Neural cell (in vitro differentiated cells): ENCODE results near the gene GRAMD1B. TPM values are rescaled to one million over a fixed set of nuclear protein-coding genes. Genes with fewer than 3 reads are reported as not detected.
A peak's percentile ranks its signal among the peaks of the same experiment; 100 is the strongest.

Experiments
- H2AFZ ChIP-seq: fragments of 200-600, 300-800 bp; sonication (generic), shearing (Covaris generic); 2 replicates; pipeline ENCODE4 v1.6.0; 2014; ENCODE audit warnings: low read depth, mild to moderate bottlenecking, antibody characterized with exemption, low read length, moderate library complexity
- H3F3A ChIP-seq: fragments of 200-600 bp; shearing (Covaris generic); 2 replicates; pipeline ENCODE4 v1.6.1; 2016; ENCODE audit warnings: mild to moderate bottlenecking, moderate library complexity, mixed read lengths, antibody characterized with exemption, low read length; ENCODE audit not compliant: insufficient read depth, poor library complexity, severe bottlenecking
- H3K27ac ChIP-seq: fragments of 200-600, 300-800 bp; sonication (generic), shearing (Covaris generic); 2 replicates; pipeline ENCODE4 v1.5.1; 2014; ENCODE audit warnings: mild to moderate bottlenecking, low read length, moderate library complexity
- H3K27me3 ChIP-seq: fragments of 300-800, 200-600 bp; sonication (generic), shearing (Covaris generic); 2 replicates; pipeline ENCODE4 v1.6.0; 2014; ENCODE audit warnings: mild to moderate bottlenecking, low read depth, low read length, moderate library complexity; ENCODE audit not compliant: insufficient read depth
- H3K36me3 ChIP-seq: fragments of 300-800, 200-600 bp; sonication (generic), shearing (Covaris generic); 2 replicates; pipeline ENCODE4 v1.5.1; 2014; ENCODE audit warnings: mild to moderate bottlenecking, antibody characterized with exemption, low read length, moderate library complexity; ENCODE audit not compliant: insufficient read depth
- H3K4me2 ChIP-seq: fragments of 300-800, 200-600 bp; sonication (generic), shearing (Covaris generic); 2 replicates; pipeline ENCODE4 v1.6.0; 2014; ENCODE audit warnings: mild to moderate bottlenecking, low read length
- H3K4me3 ChIP-seq: fragments of 300-800, 200-600 bp; sonication (generic), shearing (Covaris generic); 2 replicates; pipeline ENCODE4 v1.5.1; 2014; ENCODE audit warnings: mild to moderate bottlenecking, low read length, moderate library complexity
- H3K79me2 ChIP-seq: fragments of 200-600 bp; shearing (Covaris generic); replicated peaks from 2 replicates; pipeline ENCODE4 v1.6.0; 2014; ENCODE audit warnings: mild to moderate bottlenecking, low read length, moderate library complexity; ENCODE audit not compliant: insufficient read depth
- H3K9ac ChIP-seq: fragments of 300-800, 200-600 bp; sonication (generic), shearing (Covaris generic); 2 replicates; pipeline ENCODE4 v1.6.1; 2016; ENCODE audit warnings: mild to moderate bottlenecking, low read length, mixed read lengths
- H3K9me2 ChIP-seq: fragments of 200-600 bp; shearing (Covaris generic); 2 replicates; pipeline ENCODE4 v1.6.1; 2016; ENCODE audit warnings: mild to moderate bottlenecking, low read length, mixed read lengths; ENCODE audit not compliant: insufficient read depth
- H3K9me3 ChIP-seq: fragments of 200-600, 300-800 bp; sonication (generic), shearing (Covaris generic); 2 replicates; pipeline ENCODE4 v1.6.1; 2016; ENCODE audit warnings: mild to moderate bottlenecking, mixed run types, low read length, moderate library complexity, mixed read lengths
- H4K20me1 ChIP-seq: fragments of 200-600 bp; shearing (Covaris generic); 2 replicates; pipeline ENCODE4 v1.6.1; 2016; ENCODE audit warnings: mild to moderate bottlenecking, mixed run types; ENCODE audit not compliant: insufficient read depth
- EP300 ChIP-seq: fragments of 450-650 bp; conservative IDR thresholded peaks from 2 replicates; pipeline ENCODE4 v1.6.1; 2014; ENCODE audit warnings: antibody characterized with exemption, mild to moderate bottlenecking, moderate library complexity; ENCODE audit not compliant: poor library complexity, severe bottlenecking
- EZH2 ChIP-seq: fragments of 200-600, 300-800 bp; shearing (Covaris generic), sonication (generic); IDR thresholded peaks from 2 replicates; pipeline ENCODE4 v1.6.1; 2014; ENCODE audit warnings: antibody characterized with exemption, low read length, borderline replicate concordance, mild to moderate bottlenecking; ENCODE audit not compliant: insufficient read depth, poor library complexity, severe bottlenecking
- MXI1 ChIP-seq: fragments of 450-650 bp; conservative IDR thresholded peaks from 2 replicates; pipeline ENCODE4 v1.6.1; 2014; ENCODE audit warnings: antibody characterized with exemption, mild to moderate bottlenecking; ENCODE audit not compliant: poor library complexity, severe bottlenecking
- POLR2AphosphoS5 ChIP-seq: IDR thresholded peaks from 2 replicates; pipeline ENCODE4 v1.6.1; 2012
- RAD21 ChIP-seq: fragments of 450-650 bp; conservative IDR thresholded peaks from 2 replicates; pipeline ENCODE4 v1.6.1; 2014; ENCODE audit warnings: antibody characterized with exemption, mild to moderate bottlenecking, moderate library complexity
- SMC3 ChIP-seq: fragments of 450-650 bp; conservative IDR thresholded peaks from 2 replicates; pipeline ENCODE4 v1.6.1; 2014; ENCODE audit warnings: antibody characterized with exemption, mild to moderate bottlenecking, moderate library complexity; ENCODE audit not compliant: poor library complexity
- TAF1 ChIP-seq: IDR thresholded peaks from 2 replicates; pipeline ENCODE4 v1.6.1; 2012; ENCODE audit warnings: low read depth
- polyA minus RNA-seq: library from RNA; depleted of rRNA, polyadenylated mRNA; stranded (reverse); fragments of >200 nt; gene quantifications from 2 replicates; pipeline ENCODE4 v1.2.3, GENCODE V29; 2014
- polyA plus RNA-seq: library from polyadenylated mRNA; depleted of rRNA; stranded (reverse); fragments of >200 nt; gene quantifications from 2 replicates; pipeline ENCODE4 v1.2.3, GENCODE V29; 2014
- TF ChIP-seq, protein P1 (sequence below): fragments of 450-650 bp; IDR thresholded peaks from 2 replicates; pipeline ENCODE4 v1.5.1; 2014; ENCODE audit warnings: antibody characterized with exemption, mild to moderate bottlenecking, moderate library complexity; ENCODE audit not compliant: poor library complexity, severe bottlenecking
- TF ChIP-seq, protein P2 (sequence below): IDR thresholded peaks from 2 replicates; pipeline ENCODE4 v1.6.1; 2012; ENCODE audit warnings: borderline replicate concordance

The GRAMD1B gene
- polyA plus RNA-seq: 1.5 and 3.8 TPM in 2 replicates
- polyA minus RNA-seq: 8.0 and 9.1 TPM in 2 replicates

GRCh38 chr11:123429913-123430720 is at the start of gene GRAMD1B:
Gene GRAMD1B (plus strand): TSS chr11:123430269. CDS start chr11:123430793, 524 bp downstream.
- no peak within 1 kb of the TSS for H2AFZ ChIP-seq
- no peaks in the 10 kb centered on the region for H3K36me3 ChIP-seq
- H3K9me2 ChIP-seq: no peaks in the 10 kb centered on the region
- H3K4me3 ChIP-seq: peak within 1 kb of the TSS; percentile 76
- TF ChIP-seq, protein P1, sequence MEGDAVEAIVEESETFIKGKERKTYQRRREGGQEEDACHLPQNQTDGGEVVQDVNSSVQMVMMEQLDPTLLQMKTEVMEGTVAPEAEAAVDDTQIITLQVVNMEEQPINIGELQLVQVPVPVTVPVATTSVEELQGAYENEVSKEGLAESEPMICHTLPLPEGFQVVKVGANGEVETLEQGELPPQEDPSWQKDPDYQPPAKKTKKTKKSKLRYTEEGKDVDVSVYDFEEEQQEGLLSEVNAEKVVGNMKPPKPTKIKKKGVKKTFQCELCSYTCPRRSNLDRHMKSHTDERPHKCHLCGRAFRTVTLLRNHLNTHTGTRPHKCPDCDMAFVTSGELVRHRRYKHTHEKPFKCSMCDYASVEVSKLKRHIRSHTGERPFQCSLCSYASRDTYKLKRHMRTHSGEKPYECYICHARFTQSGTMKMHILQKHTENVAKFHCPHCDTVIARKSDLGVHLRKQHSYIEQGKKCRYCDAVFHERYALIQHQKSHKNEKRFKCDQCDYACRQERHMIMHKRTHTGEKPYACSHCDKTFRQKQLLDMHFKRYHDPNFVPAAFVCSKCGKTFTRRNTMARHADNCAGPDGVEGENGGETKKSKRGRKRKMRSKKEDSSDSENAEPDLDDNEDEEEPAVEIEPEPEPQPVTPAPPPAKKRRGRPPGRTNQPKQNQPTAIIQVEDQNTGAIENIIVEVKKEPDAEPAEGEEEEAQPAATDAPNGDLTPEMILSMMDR: peak; percentile 30
- TF ChIP-seq SMC3: peak; percentile 19
- TF ChIP-seq, protein P2, sequence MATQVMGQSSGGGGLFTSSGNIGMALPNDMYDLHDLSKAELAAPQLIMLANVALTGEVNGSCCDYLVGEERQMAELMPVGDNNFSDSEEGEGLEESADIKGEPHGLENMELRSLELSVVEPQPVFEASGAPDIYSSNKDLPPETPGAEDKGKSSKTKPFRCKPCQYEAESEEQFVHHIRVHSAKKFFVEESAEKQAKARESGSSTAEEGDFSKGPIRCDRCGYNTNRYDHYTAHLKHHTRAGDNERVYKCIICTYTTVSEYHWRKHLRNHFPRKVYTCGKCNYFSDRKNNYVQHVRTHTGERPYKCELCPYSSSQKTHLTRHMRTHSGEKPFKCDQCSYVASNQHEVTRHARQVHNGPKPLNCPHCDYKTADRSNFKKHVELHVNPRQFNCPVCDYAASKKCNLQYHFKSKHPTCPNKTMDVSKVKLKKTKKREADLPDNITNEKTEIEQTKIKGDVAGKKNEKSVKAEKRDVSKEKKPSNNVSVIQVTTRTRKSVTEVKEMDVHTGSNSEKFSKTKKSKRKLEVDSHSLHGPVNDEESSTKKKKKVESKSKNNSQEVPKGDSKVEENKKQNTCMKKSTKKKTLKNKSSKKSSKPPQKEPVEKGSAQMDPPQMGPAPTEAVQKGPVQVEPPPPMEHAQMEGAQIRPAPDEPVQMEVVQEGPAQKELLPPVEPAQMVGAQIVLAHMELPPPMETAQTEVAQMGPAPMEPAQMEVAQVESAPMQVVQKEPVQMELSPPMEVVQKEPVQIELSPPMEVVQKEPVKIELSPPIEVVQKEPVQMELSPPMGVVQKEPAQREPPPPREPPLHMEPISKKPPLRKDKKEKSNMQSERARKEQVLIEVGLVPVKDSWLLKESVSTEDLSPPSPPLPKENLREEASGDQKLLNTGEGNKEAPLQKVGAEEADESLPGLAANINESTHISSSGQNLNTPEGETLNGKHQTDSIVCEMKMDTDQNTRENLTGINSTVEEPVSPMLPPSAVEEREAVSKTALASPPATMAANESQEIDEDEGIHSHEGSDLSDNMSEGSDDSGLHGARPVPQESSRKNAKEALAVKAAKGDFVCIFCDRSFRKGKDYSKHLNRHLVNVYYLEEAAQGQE: no peak
- TF ChIP-seq MXI1: peak; percentile 19
- peak; percentile 26 for TF ChIP-seq RAD21
- H3K4me2 ChIP-seq: peak within 1 kb of the TSS; percentile 62
- H3K27me3 ChIP-seq: peaks cover 26% of the 10 kb centered on the region
- H4K20me1 ChIP-seq: no peaks in the 10 kb centered on the region
- peak within 1 kb of the TSS; percentile 29 for H3K9ac ChIP-seq
- H3K79me2 ChIP-seq: no peaks in the 10 kb centered on the region
- H3F3A ChIP-seq: no peaks in the 10 kb centered on the region
- H3K9me3 ChIP-seq: no peaks in the 10 kb centered on the region
- no peak within 1 kb of the TSS for H3K27ac ChIP-seq

DNA sequence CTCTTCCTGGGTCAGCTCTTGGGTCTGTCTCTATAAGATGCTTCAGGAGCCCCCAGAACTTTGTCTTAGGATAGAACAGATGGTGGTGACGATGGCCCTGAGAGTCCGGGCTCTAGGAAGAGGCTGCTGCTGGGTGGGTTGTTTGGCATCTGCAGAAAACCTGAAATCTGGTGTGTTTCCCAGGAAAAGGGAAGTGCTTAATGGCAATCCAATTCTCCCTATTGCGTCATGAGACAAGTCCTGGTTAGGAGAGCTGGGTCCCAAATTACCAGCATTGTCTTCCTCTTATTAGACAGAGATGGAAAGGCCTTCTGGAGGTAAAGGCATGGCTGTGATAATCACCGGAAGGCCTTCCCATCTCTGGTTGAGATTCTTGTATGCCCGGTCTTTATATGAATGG is 48.9 kb upstream of the GRAMD1B start:
- H3K79me2 ChIP-seq: no peaks in the 10 kb centered on the region
- no peak overlapping the region for H3K9ac ChIP-seq
- H3K9me2 ChIP-seq: no peaks in the 10 kb centered on the region
- no peaks in the 10 kb centered on the region for H3F3A ChIP-seq
- H3K4me2 ChIP-seq: no peak overlapping the region
- no peaks in the 10 kb centered on the region for H3K9me3 ChIP-seq
- no peak overlapping the region for H3K4me3 ChIP-seq
- no peak for TF ChIP-seq TAF1
- no peaks in the 10 kb centered on the region for H3K36me3 ChIP-seq
- H2AFZ ChIP-seq: no peak overlapping the region
- H3K27ac ChIP-seq: no peak overlapping the region
- no peaks in the 10 kb centered on the region for H3K27me3 ChIP-seq
- no peaks in the 10 kb centered on the region for H4K20me1 ChIP-seq

DNA sequence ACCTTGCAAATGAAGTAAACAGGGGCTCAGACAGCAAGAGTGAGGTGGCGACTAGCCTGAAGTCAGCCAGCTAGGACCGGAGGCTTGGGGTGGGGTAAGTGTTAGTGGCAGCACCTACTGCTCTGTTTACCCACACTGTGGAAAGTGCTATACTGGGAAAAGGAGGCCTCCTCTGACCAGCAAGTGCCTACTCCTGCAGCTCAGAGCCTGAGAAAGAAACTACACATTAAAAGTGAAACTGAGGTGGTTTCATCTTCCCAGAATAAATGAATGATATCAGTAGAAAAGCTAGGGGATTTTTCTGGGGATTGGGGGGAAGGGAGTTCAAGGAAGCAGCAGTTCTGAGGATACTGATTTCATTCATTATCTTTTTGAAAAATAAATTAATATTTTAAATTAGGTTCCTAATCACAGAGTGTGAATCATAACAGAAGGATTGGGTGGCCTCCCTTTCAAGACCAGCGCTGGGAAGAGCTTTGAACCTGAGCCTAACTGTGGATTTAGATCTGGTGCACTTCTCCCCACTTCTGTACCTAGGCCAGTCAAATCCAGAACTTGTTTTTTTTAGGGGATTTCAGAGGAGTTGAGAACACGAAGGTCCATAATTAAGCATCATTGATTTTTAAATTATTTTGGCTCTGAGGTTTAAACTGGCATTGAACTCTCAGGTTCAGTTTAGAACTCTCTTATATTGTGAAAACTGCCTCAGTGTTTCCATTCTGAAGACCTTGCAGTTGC is 48.1 kb upstream of the GRAMD1B start:
- Histone ChIP-seq H2AFZ (no peak overlapping the region), H3K9me3 (no peaks in the 10 kb centered on the region), H3K9me2 (no peaks in the 10 kb centered on the region), H4K20me1 (no peaks in the 10 kb centered on the region), H3K9ac (no peak overlapping the region), H3K4me2 (no peak overlapping the region), H3K79me2 (no peaks in the 10 kb centered on the region), H3K27ac (no peak overlapping the region), H3K4me3 (no peak overlapping the region), H3F3A (no peaks in the 10 kb centered on the region), H3K27me3 (no peaks in the 10 kb centered on the region), H3K36me3 (no peaks in the 10 kb centered on the region)
- TF ChIP-seq TAF1 (no peak), EZH2 (no peak), POLR2AphosphoS5 (no peak), SMC3 (no peak), EP300 (no peak)
- TF ChIP-seq, protein P2: no peak
